Hepatic stellate cell (primary cell): ENCODE data around the gene SRSF5.
"Not testable (repeated sequence)": the region's sequence is repeated elsewhere in the genome, so short reads cannot be mapped to it uniquely, and the experiment has no call there.

Source experiments
- DNase-seq: peaks from one replicate; pipeline ENCODE4 v3.0.0; 2011; ENCODE audit warnings: low spot score

The SRSF5 gene

GRCh38 chr14:69766984-69767368 is at the start of gene SRSF5:
Gene SRSF5, plus strand, starts transcription at chr14:69767142. Its CDS starts 1,015 bp downstream, at chr14:69768157.
- peak; percentile 93 for DNase-seq

- DNase-seq, result not testable (repeated sequence)
These were observed 48.3 kb upstream of the SRSF5 start for GRCh38 chr14:69718614-69719013.

- peak; percentile 82 for DNase-seq
These were observed 47.4 kb upstream of the SRSF5 start for GRCh38 chr14:69719501-69719951.

- no peak for DNase-seq
These were observed 46.0 kb upstream of the SRSF5 start for GRCh38 chr14:69720912-69721311.

- DNase-seq, result peak; percentile 85
These were observed 40.0 kb upstream of the SRSF5 start for GRCh38 chr14:69726761-69727511.

GRCh38 chr14:69727860-69728259 is 39.1 kb upstream of the SRSF5 start:
- DNase-seq, result no peak

- not testable (repeated sequence) for DNase-seq
These were observed 34.9 kb upstream of the SRSF5 start for GRCh38 chr14:69731919-69732598.

GRCh38 chr14:69736405-69736804 is 30.5 kb upstream of the SRSF5 start:
- not testable (repeated sequence) for DNase-seq

GRCh38 chr14:69741055-69741454 is 25.9 kb upstream of the SRSF5 start:
- no peak for DNase-seq

GRCh38 chr14:69749956-69750355 is 17.0 kb upstream of the SRSF5 start:
- DNase-seq, result no peak

GRCh38 chr14:69750495-69750894 is 16.4 kb upstream of the SRSF5 start:
- no peak for DNase-seq

GRCh38 chr14:69752773-69753172 is 14.2 kb upstream of the SRSF5 start:
- no peak for DNase-seq

- no peak for DNase-seq
These were observed 13.1 kb upstream of the SRSF5 start for GRCh38 chr14:69753860-69754259.

- DNase-seq, result no peak
These were observed 12.5 kb upstream of the SRSF5 start for GRCh38 chr14:69754487-69754886.

- DNase-seq, result no peak
These were observed 11.6 kb upstream of the SRSF5 start for GRCh38 chr14:69755296-69755695.

GRCh38 chr14:69755784-69756183 is 11.2 kb upstream of the SRSF5 start:
- DNase-seq, result no peak

- no peak for DNase-seq
These were observed 10.6 kb upstream of the SRSF5 start for GRCh38 chr14:69756298-69756697.

GRCh38 chr14:69760810-69761209 is 6.1 kb upstream of the SRSF5 start:
- no peak for DNase-seq

GRCh38 chr14:69763761-69764510 is 3.0 kb upstream of the SRSF5 start:
- DNase-seq, result no peak

- peak; percentile 91 for DNase-seq
These were observed 542 bp downstream of the SRSF5 start for GRCh38 chr14:69767369-69767999.

GRCh38 chr14:69768873-69769272 is 1.9 kb downstream of the SRSF5 start:
- no peak for DNase-seq

GRCh38 chr14:69769623-69770022 is 2.7 kb downstream of the SRSF5 start:
- DNase-seq, result no peak
